Activated CD4-positive, alpha-beta T cell treated with anti-CD3 and anti-CD28 coated beads, Interleukin-2, amount 50 U/mL, for 4 hours (primary cell): ENCODE data around the gene C8G.

Source experiments
- DNase-seq, 2 experiments: peaks; one replicate each; pipeline ENCODE4 v3.0.0-alpha.2; 2020

Gene C8G

GRCh38 chr9:136921307-136921706, 23.7 kb upstream of the C8G start:
- no peak for DNase-seq

- DNase-seq: no peak
Observed at GRCh38 chr9:136921718-136922117, 23.3 kb upstream of the C8G start.

GRCh38 chr9:136922540-136922939, 22.5 kb upstream of the C8G start:
- no peak for DNase-seq

GRCh38 chr9:136923881-136924280, 21.2 kb upstream of the C8G start:
- DNase-seq: no peak

GRCh38 chr9:136925414-136926153, 19.5 kb upstream of the C8G start:
- DNase-seq: no peak

GRCh38 chr9:136926154-136926704, 18.8 kb upstream of the C8G start:
- no peak for DNase-seq

- DNase-seq: no peak
Observed at GRCh38 chr9:136926749-136927148, 18.3 kb upstream of the C8G start.

GRCh38 chr9:136927343-136928271, 17.4 kb upstream of the C8G start:
- DNase-seq: no peak

GRCh38 chr9:136928591-136928990, 16.5 kb upstream of the C8G start:
- no peak for DNase-seq

GRCh38 chr9:136930014-136930413, 15.0 kb upstream of the C8G start:
- DNase-seq: no peak

GRCh38 chr9:136931611-136932130, 13.4 kb upstream of the C8G start:
- DNase-seq: no peak

GRCh38 chr9:136934277-136934676, 10.8 kb upstream of the C8G start:
- DNase-seq: no peak

GRCh38 chr9:136935651-136936050, 9.4 kb upstream of the C8G start:
- no peak for DNase-seq

GRCh38 chr9:136936645-136937170, 8.3 kb upstream of the C8G start:
- no peak for DNase-seq

- no peak for DNase-seq
Observed at GRCh38 chr9:136937186-136938001, 7.6 kb upstream of the C8G start.

- DNase-seq: no peak
Observed at GRCh38 chr9:136939431-136939995, 5.5 kb upstream of the C8G start.

GRCh38 chr9:136939996-136940525, 5.0 kb upstream of the C8G start:
- no peak for DNase-seq

GRCh38 chr9:136940526-136941230, 4.4 kb upstream of the C8G start:
- no peak for DNase-seq

- no peak for DNase-seq
Observed at GRCh38 chr9:136941231-136942111, 3.6 kb upstream of the C8G start.
